SKM-1 treated with dmso at 0.1 percent for 144 hours (cell line): ENCODE measurements around the gene ARHGAP12.
A peak's percentile ranks its signal among the peaks of the same experiment; 100 is the strongest.
"Not testable (repeated sequence)": the region's sequence is repeated elsewhere in the genome, so short reads cannot be mapped to it uniquely, and the experiment has no call there.

ENCODE experiments used
- DNase-seq: peaks from one replicate; lab custom pipeline; 2025; ENCODE audit not compliant: unreplicated experiment; lab: John Stamatoyannopoulos, UW

The ARHGAP12 gene

GRCh38 chr10:31771331-31771831 is 157.2 kb downstream of the ARHGAP12 start:
- DNase-seq = no peak

GRCh38 chr10:31770307-31770902 is 158.2 kb downstream of the ARHGAP12 start:
- DNase-seq = peak; percentile 8

- DNase-seq = no peak
Observed at GRCh38 chr10:31769564-31769963, 159.1 kb downstream of the ARHGAP12 start.

- not testable (repeated sequence) for DNase-seq
Observed at GRCh38 chr10:31768935-31769334, 159.7 kb downstream of the ARHGAP12 start.

GRCh38 chr10:31768467-31768866 is 160.2 kb downstream of the ARHGAP12 start:
- no peak for DNase-seq

- no peak for DNase-seq
Observed at GRCh38 chr10:31765541-31765940, 163.1 kb downstream of the ARHGAP12 start.

GRCh38 chr10:31762316-31762715 is 166.3 kb downstream of the ARHGAP12 start:
- DNase-seq = no peak

GRCh38 chr10:31761156-31761555 is 167.5 kb downstream of the ARHGAP12 start:
- no peak for DNase-seq

- no peak for DNase-seq
Observed at GRCh38 chr10:31760674-31761081, 168.0 kb downstream of the ARHGAP12 start.

- DNase-seq = peak; percentile 83
Observed at GRCh38 chr10:31759799-31760626, 168.6 kb downstream of the ARHGAP12 start.

- DNase-seq = no peak
Observed at GRCh38 chr10:31759124-31759798, 169.4 kb downstream of the ARHGAP12 start.

- no peak for DNase-seq
Observed at GRCh38 chr10:31758495-31758894, 170.1 kb downstream of the ARHGAP12 start.

- no peak for DNase-seq
Observed at GRCh38 chr10:31757831-31758230, 170.8 kb downstream of the ARHGAP12 start.

GRCh38 chr10:31757386-31757791 is 171.2 kb downstream of the ARHGAP12 start:
- DNase-seq = no peak

- peak; percentile 4 for DNase-seq
Observed at GRCh38 chr10:31756729-31757110, 171.9 kb downstream of the ARHGAP12 start.

- DNase-seq = no peak
Observed at GRCh38 chr10:31756101-31756728, 172.4 kb downstream of the ARHGAP12 start.
